GM19372 (cell line): ENCODE results near the gene LRRFIP1.

Source experiments
- ATAC-seq: cut with Tn5 transposase; IDR thresholded peaks from one replicate; pipeline ENCODE4 v1.9.1; 2021; ENCODE audit warnings: mild to moderate bottlenecking, low read depth, moderate library complexity; ENCODE audit not compliant: unreplicated experiment

The LRRFIP1 gene

GRCh38 chr2:237698358-237698694, 70.9 kb downstream of the LRRFIP1 start:
- no peak for ATAC-seq

GRCh38 chr2:237699870-237700511, 72.6 kb downstream of the LRRFIP1 start:
- no peak for ATAC-seq

DNA sequence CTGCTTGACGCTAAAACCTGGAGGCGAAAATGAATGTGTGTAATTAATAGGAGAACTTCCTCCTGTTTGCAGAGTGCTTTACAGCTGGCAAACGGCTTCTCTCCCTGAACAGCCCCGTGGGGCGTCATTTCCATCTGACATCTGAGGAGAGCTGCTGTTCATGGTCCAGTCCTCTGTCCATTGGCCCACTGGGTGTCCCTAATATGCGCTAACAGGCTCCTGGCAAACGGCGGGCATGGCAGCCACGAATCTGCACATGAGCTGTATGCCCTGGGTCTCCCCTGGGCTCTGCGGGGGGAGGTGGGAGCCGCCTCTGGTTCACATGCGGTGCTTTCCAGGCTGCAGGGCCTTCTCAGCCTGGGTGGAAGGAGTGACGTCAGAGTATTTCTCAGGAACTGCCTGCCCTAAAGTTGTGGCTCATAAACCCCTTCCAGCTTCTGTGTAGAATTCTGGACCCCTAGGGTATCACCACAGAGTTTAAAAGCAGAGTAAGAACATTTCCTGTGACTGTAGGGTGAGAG, 73.2 kb downstream of the LRRFIP1 start:
- no peak for ATAC-seq

GRCh38 chr2:237701033-237701858, 73.9 kb downstream of the LRRFIP1 start:
- ATAC-seq, result no peak

- ATAC-seq, result no peak
Measured at GRCh38 chr2:237701859-237702390, 74.5 kb downstream of the LRRFIP1 start.

DNA sequence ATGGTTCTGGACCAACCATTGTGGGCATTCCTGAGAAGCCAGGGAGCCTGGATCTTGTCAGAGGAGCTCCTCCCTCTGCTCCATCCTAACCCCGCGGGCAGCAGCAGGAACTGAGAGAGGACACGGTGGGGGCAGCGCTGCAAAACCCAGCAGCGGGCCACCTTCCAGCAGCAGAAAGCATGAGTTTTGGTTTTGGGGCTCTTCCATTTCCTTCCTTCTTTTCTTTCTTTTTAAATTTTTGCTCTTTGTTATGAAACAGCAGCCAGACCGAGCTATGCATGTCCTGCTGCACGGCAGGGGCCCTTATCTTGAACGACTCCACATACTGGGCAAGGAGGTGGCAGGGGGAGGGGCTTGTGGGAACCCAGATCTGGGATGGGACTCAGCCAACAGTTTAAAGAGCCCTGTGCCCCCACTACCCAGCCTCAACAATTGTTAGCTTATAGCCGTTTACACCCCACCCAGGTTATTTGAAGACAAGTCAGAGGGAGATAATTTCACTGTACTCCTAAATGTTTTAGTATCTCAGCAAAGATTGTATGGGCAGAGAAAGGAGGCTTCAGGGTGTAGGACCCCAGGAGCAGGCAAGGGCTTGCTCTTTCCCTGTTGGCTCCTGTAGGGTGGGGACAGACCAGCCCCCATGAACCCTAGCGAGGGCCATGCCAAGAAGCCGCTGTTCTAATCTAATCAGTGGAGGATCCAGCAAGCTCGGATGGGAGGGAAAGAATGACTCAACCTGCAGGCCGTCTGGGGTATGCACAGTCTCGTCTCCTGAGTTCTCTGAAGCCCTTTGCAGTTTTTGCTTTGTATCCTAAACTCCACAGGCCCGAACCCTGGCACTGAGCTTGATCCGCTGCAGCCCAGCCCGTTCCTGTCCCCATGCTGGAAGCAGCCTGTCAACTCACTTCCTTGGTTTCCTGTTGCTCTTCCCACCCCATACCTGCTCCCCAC, 75.3 kb downstream of the LRRFIP1 start:
- ATAC-seq, result no peak

- no peak for ATAC-seq
Measured at GRCh38 chr2:237704501-237705434, 77.4 kb downstream of the LRRFIP1 start.

DNA sequence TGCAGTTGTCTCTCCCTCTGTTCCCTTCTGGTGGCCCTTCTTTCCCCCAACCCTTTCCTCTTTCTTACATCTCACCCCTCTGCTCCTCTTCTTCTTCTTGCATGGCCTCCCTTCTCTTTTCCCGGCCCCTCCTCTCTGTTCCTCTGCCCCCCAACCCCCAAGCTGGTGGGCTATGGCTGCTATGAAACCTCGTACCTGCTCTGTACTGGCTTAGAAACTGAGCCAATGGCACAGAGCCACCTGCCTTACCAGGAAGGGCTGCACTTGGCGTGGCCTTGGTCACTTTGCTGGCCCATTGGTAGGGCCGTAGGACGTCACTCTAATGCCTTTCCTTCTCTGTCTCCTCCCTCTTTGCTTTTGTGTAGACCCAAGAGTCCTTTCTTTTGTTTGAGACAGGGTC, 78.9 kb downstream of the LRRFIP1 start:
- no peak for ATAC-seq

GRCh38 chr2:237708065-237708398, 80.6 kb downstream of the LRRFIP1 start:
- ATAC-seq, result no peak

- no peak for ATAC-seq
Measured at GRCh38 chr2:237708491-237708890, 81.1 kb downstream of the LRRFIP1 start.

- ATAC-seq, result no peak
Measured at GRCh38 chr2:237708961-237709360, 81.6 kb downstream of the LRRFIP1 start.

DNA sequence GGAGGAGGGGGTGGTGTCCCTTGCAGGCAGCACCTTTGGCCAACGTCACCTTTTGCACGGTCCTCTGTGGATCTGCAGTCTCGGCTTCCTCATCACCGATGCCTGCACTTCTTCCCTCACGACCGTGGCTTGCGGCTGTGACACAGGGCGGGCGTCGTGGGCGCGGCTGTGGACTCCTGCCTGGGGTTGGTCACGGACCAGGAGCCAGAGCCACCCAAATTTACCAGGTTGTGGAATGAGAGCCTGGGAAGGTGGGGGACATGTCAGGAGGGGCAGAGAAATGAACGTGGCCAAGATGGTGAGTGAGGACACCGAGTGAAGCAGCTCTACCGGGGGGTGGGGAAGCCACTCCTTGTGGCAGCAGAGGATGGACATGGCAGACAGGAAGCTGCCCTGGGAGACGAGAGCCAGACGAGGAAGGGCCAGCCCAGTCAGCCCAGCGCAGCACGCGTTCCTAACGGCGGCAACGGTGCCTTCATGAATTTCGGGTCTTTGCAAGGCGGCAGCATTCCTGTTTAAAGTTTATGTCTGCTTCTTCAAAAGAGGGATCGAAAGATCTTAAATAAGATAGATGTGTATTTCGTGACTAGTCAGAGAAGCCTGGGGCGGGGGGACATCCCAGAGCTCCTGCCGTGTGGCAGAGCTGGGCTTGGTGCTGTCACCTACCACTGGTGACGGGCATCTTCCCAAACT, 84.2 kb downstream of the LRRFIP1 start:
- no peak for ATAC-seq

DNA sequence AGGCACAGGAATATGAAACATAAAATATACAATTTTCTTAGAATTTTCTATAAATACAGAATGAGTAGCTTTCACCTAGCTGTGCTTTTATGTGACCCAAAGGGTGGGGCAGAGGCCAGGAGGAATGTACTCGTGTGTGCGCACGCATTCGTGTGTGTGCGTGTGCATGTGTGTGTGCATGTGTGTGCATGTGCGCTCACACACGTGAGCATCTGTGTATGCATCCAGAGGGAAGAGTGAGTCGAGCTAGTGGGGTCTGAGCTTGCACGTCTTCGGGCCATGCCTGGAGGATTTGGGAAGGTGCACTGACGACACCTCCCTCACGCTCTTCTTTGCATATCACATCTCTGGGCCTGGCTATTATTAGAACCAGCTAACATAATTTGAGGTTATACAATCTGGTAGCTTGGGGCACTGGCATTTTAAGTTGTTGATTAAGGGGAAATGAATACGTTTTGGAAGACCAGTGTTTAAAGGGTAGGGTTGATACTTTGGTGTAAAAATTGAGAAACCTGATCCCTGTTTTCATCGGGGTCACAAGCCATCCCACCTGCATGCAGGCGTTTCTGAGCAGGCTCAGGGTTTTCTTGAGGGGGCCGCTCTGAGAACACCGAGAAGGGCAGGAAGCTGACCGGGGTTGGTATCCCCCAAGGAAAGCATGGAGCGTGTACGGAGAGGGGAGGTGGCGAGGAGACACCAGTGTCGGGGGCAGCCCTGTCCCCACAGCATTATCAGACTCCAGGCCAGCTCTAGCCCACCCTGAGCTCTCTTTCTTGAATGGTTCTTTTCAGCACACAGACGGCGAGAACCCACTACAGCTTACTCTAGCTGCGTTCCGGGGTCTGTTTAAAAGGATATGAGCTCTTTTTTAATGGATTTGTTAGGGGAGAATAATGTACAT, 85.3 kb downstream of the LRRFIP1 start:
- ATAC-seq, result no peak

- no peak for ATAC-seq
Measured at GRCh38 chr2:237714690-237715458, 87.5 kb downstream of the LRRFIP1 start.

DNA sequence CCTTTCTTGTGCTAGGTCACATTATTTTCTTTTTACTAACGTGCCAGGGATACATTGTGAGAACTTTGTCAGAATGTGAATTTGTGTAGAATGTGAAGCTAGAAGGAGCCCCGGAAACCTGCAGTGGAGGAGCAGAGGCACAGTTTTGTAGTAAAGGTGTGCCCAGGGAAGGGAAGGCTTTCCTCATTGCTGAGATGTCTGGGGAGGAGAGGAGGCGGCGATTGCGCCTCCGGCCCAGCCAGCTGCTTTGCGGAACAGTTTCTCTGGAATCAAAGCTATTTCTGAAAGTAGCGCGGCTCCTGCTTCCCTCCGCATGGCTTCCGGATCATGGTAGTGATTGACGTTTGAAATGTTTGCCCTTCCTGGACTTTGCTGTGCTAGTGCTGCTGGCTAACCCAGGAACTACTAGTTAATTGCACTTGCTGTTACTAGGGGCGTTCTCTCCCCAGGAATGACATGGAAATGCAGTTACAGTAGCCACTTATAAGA, 88.1 kb downstream of the LRRFIP1 start:
- no peak for ATAC-seq

GRCh38 chr2:237716011-237716410, 88.6 kb downstream of the LRRFIP1 start:
- ATAC-seq, result no peak
